ENCODE data around the gene GALNT7.
"Not testable (repeated sequence)": the region's sequence is repeated elsewhere in the genome, so short reads cannot be mapped to it uniquely, and the experiment has no call there.

GALNT7 gene

GRCh38 chr4:173218411-173219125 is 50.0 kb downstream of the GALNT7 start:
- ATAC-seq (replicated peaks) = no peak
- peaks cover 5 to 6% of the 10 kb centered on the region in 2 donors for H3K36me3 Mint-ChIP-seq
- peaks cover 2 to 6% of the 10 kb centered on the region in 2 donors for H3K9me3 Mint-ChIP-seq
- H3K4me1 Mint-ChIP-seq = peaks cover 8 to 35% of the 10 kb centered on the region in 2 donors
- H3K27me3 Mint-ChIP-seq = no peaks in the 10 kb centered on the region
- no peak overlapping the region for H3K27ac Mint-ChIP-seq
- no peak overlapping the region for H3K4me3 Mint-ChIP-seq
- DNase-seq = no peak

- H3K4me1 Mint-ChIP-seq = peaks cover 8 to 40% of the 10 kb centered on the region in 2 donors
- not testable (repeated sequence) for ATAC-seq (replicated peaks); H3K9me3 Mint-ChIP-seq; H3K4me3 Mint-ChIP-seq; H3K27ac Mint-ChIP-seq; H3K36me3 Mint-ChIP-seq; H3K27me3 Mint-ChIP-seq; DNase-seq
These were observed 50.5 kb downstream of the GALNT7 start for GRCh38 chr4:173219126-173219437.

DNA sequence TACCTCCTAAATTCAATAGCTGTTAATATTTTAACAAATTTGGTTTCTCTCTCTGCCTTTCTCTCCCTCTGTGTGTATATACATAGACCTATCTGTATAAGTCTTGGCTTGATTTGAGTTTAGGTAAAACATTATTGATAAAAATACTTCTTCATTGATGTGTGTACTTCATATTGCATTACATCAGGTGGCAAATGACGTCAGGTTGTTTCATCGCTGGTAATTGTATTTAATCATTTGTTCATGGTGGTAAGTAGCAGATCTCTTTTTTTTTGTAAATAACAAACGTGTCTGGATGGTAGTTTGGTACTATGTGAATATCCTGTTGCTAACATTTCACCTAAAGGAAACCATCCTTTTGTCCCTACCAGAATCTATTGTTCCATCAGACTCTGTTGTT is 55.1 kb downstream of the GALNT7 start:
- Mint-ChIP-seq H3K4me3 (no peak overlapping the region), H3K9me3 (peaks cover 2 to 6% of the 10 kb centered on the region in 2 donors), H3K27ac (no peak overlapping the region), H3K36me3 (peaks cover 7 to 11% of the 10 kb centered on the region in 2 donors), H3K4me1 (peaks cover 7 to 23% of the 10 kb centered on the region in 2 donors), H3K27me3 (no peaks in the 10 kb centered on the region)
- DNase-seq (no peak), ATAC-seq (replicated peaks) (no peak)

- H3K27me3 Mint-ChIP-seq = no peaks in the 10 kb centered on the region
- no peak overlapping the region for H3K27ac Mint-ChIP-seq
- ATAC-seq (replicated peaks) (no peak), DNase-seq (no peak)
- peaks cover 2 to 15% of the 10 kb centered on the region in 2 donors for H3K4me1 Mint-ChIP-seq
- peaks cover 2 to 5% of the 10 kb centered on the region in 2 donors for H3K36me3 Mint-ChIP-seq
- no peaks in the 10 kb centered on the region for H3K9me3 Mint-ChIP-seq
- no peak overlapping the region for H3K4me3 Mint-ChIP-seq
These were observed 57.8 kb downstream of the GALNT7 start for GRCh38 chr4:173226401-173226888.

DNA sequence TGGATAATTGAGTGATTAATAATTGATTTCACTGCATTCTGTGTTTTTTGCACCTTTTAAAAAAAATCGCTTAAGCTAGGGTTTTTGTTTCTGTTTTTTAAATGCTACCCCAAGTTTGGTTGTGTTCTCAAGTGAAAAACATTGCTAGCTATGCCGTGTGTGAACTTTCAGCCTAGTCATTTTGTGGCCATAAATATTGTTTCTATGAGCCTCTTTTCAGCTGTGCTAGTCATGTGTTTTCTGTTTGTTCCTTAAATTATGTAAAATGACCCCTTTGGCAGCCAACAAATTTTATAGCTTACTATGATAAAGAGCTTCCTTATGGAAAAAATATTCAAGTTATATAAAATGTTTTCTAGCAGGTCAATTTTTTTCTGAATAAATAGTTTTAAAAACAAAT is 59.1 kb downstream of the GALNT7 start:
- no peak overlapping the region for H3K4me3 Mint-ChIP-seq
- peaks cover 2 to 5% of the 10 kb centered on the region in 2 donors for H3K36me3 Mint-ChIP-seq
- ATAC-seq (replicated peaks) (no peak), DNase-seq (no peak)
- H3K4me1 Mint-ChIP-seq = peaks cover 6 to 22% of the 10 kb centered on the region in 2 donors
- H3K27me3 Mint-ChIP-seq = no peaks in the 10 kb centered on the region
- H3K9me3 Mint-ChIP-seq = no peaks in the 10 kb centered on the region
- H3K27ac Mint-ChIP-seq = no peak overlapping the region

DNA sequence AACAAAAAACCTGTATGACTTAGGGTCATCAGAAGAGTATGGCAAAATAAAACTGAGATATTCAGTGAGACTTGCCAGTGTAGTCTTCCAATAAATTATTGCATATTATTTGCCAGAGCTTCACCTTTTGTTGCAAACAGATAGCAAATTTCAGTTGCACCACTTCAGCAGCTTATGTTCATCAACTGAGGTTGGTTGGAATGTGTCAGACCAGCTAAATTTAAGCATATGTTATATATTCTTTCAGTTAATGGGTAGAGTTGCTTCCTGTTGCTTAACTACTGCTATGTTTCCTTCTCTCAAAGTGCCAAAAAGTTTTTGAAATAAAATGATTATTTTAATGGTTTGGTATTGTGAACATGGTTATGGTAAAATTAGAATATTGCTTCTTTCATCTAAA is 61.5 kb downstream of the GALNT7 start:
- Mint-ChIP-seq H3K27ac (no peak overlapping the region), H3K27me3 (no peaks in the 10 kb centered on the region), H3K4me1 (peaks cover 6 to 14% of the 10 kb centered on the region in 2 donors), H3K36me3 (peaks cover 2 to 5% of the 10 kb centered on the region in 2 donors), H3K9me3 (no peaks in the 10 kb centered on the region), H3K4me3 (no peak overlapping the region)
- ATAC-seq (replicated peaks) (no peak), DNase-seq (no peak)

DNA sequence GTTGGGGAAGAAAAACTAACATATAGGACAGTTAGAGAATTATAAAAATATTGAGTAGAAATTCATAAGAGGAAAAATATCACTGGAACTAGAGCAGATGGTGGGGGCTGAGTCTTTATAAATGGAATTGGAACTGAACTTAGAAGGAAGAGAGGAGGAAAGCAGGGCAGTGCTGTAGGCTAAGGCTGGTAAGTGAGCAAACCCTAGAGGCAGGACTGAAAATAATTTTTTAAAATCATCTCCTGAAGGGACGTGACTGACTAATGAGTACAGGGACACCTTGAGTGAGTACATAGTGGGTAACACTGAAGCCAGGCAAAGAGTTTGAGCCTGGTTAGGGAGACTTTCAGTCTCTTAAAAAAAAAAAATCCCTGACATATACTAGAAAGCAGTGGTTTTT is 63.3 kb downstream of the GALNT7 start:
- H3K9me3 Mint-ChIP-seq = no peaks in the 10 kb centered on the region
- H3K27ac Mint-ChIP-seq = no peak overlapping the region
- peaks cover 6 to 16% of the 10 kb centered on the region in 2 donors for H3K4me1 Mint-ChIP-seq
- H3K4me3 Mint-ChIP-seq = no peak overlapping the region
- DNase-seq = no peak
- no peaks in the 10 kb centered on the region for H3K27me3 Mint-ChIP-seq
- peak; percentile 63 to 68 for ATAC-seq (replicated peaks)
- no peaks in the 10 kb centered on the region for H3K36me3 Mint-ChIP-seq

GRCh38 chr4:173233857-173234256 is 65.2 kb downstream of the GALNT7 start:
- no peaks in the 10 kb centered on the region for H3K27me3 Mint-ChIP-seq
- ATAC-seq (replicated peaks) (no peak), DNase-seq (no peak)
- peaks cover 8 to 25% of the 10 kb centered on the region in 2 donors for H3K4me1 Mint-ChIP-seq
- H3K4me3 Mint-ChIP-seq = no peak overlapping the region
- no peak overlapping the region for H3K27ac Mint-ChIP-seq
- H3K9me3 Mint-ChIP-seq = no peaks in the 10 kb centered on the region
- H3K36me3 Mint-ChIP-seq = no peaks in the 10 kb centered on the region

GRCh38 chr4:173235050-173235449 is 66.4 kb downstream of the GALNT7 start:
- ATAC-seq (replicated peaks) = no peak
- DNase-seq = no peak
- no peaks in the 10 kb centered on the region for H3K36me3 Mint-ChIP-seq
- no peak overlapping the region for H3K27ac Mint-ChIP-seq
- peaks cover 10 to 20% of the 10 kb centered on the region in 2 donors for H3K4me1 Mint-ChIP-seq
- H3K4me3 Mint-ChIP-seq = no peak overlapping the region
- no peaks in the 10 kb centered on the region for H3K27me3 Mint-ChIP-seq
- no peaks in the 10 kb centered on the region for H3K9me3 Mint-ChIP-seq

GRCh38 chr4:173236301-173236700 is 67.7 kb downstream of the GALNT7 start:
- ATAC-seq (replicated peaks) = no peak

GRCh38 chr4:173237152-173237551 is 68.5 kb downstream of the GALNT7 start:
- ATAC-seq (replicated peaks) = no peak

More at GRCh38 chr4:173236301-173236700, 67.7 kb downstream of the GALNT7 start:
- Mint-ChIP-seq H3K36me3 (no peaks in the 10 kb centered on the region), H3K9me3 (no peaks in the 10 kb centered on the region), H3K4me3 (no peak overlapping the region), H3K27me3 (no peaks in the 10 kb centered on the region), H3K4me1 (peaks cover 8 to 19% of the 10 kb centered on the region in 2 donors), H3K27ac (no peak overlapping the region)
- no peak for DNase-seq

DNA sequence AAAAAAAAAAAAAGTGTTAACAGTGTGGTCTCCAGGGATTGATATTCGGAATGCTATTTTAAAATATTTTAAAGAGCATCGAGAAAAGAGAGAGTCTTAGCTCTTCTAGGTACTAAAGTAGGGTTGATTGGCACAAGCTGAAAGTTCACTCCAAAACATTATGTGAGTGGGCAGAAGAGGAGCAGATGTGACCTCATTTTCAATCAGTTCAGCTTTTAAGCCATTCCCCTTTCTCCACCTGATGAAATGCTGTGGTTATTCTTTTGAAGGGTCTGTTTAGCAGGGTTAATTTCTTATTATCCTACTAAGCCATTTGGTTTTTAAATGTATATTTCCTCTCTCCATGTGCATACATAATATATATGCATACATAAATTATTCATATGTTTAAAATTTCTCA is 69.2 kb downstream of the GALNT7 start:
- no peaks in the 10 kb centered on the region for H3K36me3 Mint-ChIP-seq
- no peak overlapping the region for H3K4me3 Mint-ChIP-seq
- peaks cover 7 to 17% of the 10 kb centered on the region in 2 donors for H3K4me1 Mint-ChIP-seq
- no peaks in the 10 kb centered on the region for H3K27me3 Mint-ChIP-seq
- H3K27ac Mint-ChIP-seq = no peak overlapping the region
- no peak for DNase-seq
- ATAC-seq (replicated peaks) = peak in 1 of 2 donors; percentile 38
- H3K9me3 Mint-ChIP-seq = no peaks in the 10 kb centered on the region

More at GRCh38 chr4:173237152-173237551, 68.5 kb downstream of the GALNT7 start:
- Mint-ChIP-seq H3K4me3 (no peak overlapping the region), H3K36me3 (no peaks in the 10 kb centered on the region), H3K27ac (no peak overlapping the region), H3K4me1 (peaks cover 4 to 11% of the 10 kb centered on the region in 2 donors), H3K9me3 (no peaks in the 10 kb centered on the region), H3K27me3 (no peaks in the 10 kb centered on the region)
- no peak for DNase-seq

DNA sequence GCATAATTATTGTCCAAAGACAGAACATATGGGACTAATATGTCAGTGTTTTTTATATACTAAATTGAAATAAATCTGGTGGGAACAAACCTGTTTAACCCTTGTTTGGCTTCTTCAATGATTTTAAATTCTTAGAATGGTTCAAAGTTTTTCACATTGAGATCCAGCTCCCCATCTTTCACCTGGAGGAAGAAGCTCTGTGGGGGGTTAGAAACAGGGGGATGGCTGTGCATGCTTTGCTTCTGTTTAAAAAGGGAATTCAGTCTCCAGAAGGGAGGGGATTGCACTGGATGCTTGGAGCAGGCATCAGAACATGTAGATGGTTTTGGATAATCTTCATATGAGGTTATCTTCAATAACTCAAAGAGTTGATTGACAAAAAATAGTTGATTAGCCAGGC is 72.1 kb downstream of the GALNT7 start:
- Mint-ChIP-seq H3K27me3 (no peaks in the 10 kb centered on the region), H3K4me3 (no peak overlapping the region), H3K27ac (no peak overlapping the region), H3K9me3 (no peaks in the 10 kb centered on the region), H3K4me1 (peaks cover 28 to 43% of the 10 kb centered on the region in 2 donors), H3K36me3 (no peaks in the 10 kb centered on the region)
- DNase-seq (no peak), ATAC-seq (replicated peaks) (no peak)

- H3K27me3 Mint-ChIP-seq = no peaks in the 10 kb centered on the region
- no peak overlapping the region for H3K4me3 Mint-ChIP-seq
- H3K27ac Mint-ChIP-seq = peak overlapping the region; percentile 1
- no peak for DNase-seq
- no peaks in the 10 kb centered on the region for H3K9me3 Mint-ChIP-seq
- H3K36me3 Mint-ChIP-seq = peaks cover 0 to under 1% of the 10 kb centered on the region in 2 donors
- no peak for ATAC-seq (replicated peaks)
- peaks cover 35 to 50% of the 10 kb centered on the region in 2 donors for H3K4me1 Mint-ChIP-seq
These were observed 74.0 kb downstream of the GALNT7 start for GRCh38 chr4:173242466-173243250.

- H3K27me3 Mint-ChIP-seq = no peaks in the 10 kb centered on the region
- no peak overlapping the region for H3K4me3 Mint-ChIP-seq
- H3K36me3 Mint-ChIP-seq = peaks cover 4 to 6% of the 10 kb centered on the region in 2 donors
- peaks cover 38 to 54% of the 10 kb centered on the region in 2 donors for H3K4me1 Mint-ChIP-seq
- DNase-seq = no peak
- ATAC-seq (replicated peaks) = no peak
- no peak overlapping the region for H3K27ac Mint-ChIP-seq
- H3K9me3 Mint-ChIP-seq = no peaks in the 10 kb centered on the region
These were observed 74.7 kb downstream of the GALNT7 start for GRCh38 chr4:173243321-173243720.

All from stimulated activated naive B cell treated with anti-CD40 and anti-IgM and Interleukin-4, amounts not matched to agents 10 μg/mL and 1 μg/mL and 100 μg/mL, for 72 hours (primary cell).